NCI-H1048 (cell line): ENCODE results near the gene FRMD1.
"Not testable (repeated sequence)": the region's sequence is repeated elsewhere in the genome, so short reads cannot be mapped to it uniquely, and the experiment has no call there.

Source experiments
- DNase-seq: peaks from one replicate; lab custom pipeline; 2025; lab: John Stamatoyannopoulos, UW

FRMD1 gene

DNA sequence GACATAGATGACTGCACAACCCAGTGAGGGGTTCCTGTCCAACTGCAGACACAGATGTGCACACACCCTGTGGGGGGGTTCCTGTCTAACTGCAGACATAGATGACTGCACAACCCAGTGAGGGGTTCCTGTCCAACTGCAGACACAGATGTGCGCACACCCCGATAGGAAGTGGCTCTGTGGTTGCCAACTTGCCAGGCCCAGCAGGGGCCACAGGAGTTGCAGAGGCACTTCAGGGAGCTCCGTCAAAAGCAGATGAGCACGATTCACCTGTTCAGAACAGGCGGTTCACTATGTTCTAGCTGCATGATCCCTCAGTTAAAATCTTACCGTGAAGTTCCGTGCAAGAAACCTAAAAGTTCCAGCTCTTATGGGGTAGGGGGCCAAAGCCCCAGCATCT is 1.6 kb downstream of the FRMD1 start:
- DNase-seq, result not testable (repeated sequence)

DNA sequence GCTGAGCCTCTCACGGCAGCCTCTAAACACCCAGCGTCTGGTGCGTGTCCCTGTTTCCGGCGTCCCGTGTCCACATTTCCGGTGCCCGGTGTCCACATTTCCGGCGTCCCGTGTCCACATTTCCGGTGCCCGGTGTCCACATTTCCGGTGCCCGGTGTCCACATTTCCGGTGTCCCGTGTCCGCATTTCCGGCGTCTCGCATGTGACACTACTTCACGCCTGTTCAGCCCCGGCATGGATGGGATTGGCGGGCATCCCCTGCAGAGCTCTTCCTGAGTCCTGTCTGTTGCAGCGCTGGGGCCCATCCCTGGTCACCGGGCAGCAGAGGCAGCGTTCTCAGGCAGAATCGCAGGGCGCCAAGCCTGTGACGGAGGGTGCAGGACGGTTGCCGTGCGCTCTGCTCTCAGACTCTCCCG is 3.2 kb downstream of the FRMD1 start:
- no peak for DNase-seq

DNA sequence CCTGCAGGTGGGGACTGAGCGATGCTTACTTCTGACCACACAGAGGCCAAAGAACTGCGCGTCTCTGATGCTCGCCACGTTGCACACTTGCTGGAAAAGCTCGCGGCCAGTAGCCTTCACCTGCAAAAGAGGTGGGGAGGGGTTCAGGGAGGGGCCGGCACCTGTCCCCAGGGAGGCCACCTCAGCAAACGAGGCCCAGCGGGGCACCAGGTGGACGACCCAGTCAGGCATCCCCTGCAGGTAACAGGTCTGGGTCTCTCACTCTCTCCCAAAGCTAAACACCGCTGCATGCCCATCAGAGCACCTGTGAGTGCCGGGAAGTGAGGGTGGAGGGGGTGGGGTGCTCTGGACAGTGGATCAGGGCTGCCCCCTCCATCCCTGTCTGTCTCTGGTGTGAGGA is 3.8 kb downstream of the FRMD1 start:
- DNase-seq, result no peak

DNA sequence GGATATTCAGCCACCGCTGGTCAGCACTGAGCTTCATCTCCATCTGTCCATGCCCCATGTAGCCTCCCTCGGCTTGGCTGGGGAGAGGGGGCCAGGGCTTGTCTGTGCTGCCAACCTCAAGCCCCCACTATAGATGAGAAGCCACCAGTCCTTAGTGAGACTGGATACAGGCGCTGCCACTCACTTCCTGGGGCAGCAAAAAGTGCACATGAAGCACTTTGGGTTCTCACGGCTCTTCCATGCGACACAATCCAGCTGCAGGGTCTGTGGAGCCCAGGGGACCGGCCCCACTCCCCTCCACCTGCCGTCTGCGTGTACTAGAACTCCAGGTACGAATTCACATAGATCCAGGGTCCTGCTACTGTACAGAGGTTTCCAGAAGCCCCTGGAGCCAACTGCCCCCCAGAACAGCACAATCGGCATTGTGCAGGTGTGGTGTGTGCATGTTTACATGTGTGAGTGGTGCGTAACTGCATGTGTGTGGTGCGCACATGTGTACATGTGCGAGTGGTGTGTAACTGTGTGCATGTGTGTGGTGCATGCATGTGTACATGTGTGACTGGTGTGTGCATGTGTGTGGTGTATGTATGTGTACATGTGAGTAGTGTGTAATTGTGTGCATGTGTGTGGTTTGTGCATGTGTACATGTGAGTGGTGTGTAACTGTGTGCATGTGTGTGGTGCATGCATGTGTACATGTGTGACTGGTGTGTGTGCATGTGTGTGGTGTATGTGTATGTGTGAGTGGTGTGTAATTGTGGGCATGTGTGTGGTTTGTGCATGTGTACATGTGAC is 4.9 kb downstream of the FRMD1 start:
- DNase-seq, result no peak

DNA sequence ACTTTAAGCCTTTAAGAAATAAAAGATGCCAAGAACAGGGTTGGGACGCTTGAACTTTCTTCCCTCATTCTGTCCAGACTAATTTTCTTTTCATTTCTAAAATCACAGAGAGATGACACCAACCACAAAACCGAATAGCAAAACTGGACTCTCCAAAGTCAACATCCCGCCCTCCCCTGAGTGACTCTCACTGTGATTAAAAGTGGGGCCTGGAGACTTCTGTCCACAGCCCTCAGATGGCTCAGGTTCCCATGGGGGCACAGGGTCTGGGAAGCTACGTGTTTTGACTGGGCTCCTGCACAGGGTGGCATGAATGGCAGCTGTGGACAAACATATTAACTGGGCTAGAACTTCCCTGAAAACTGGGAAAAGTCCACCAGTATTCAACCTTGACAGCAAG is 6.3 kb downstream of the FRMD1 start:
- DNase-seq, result no peak

DNA sequence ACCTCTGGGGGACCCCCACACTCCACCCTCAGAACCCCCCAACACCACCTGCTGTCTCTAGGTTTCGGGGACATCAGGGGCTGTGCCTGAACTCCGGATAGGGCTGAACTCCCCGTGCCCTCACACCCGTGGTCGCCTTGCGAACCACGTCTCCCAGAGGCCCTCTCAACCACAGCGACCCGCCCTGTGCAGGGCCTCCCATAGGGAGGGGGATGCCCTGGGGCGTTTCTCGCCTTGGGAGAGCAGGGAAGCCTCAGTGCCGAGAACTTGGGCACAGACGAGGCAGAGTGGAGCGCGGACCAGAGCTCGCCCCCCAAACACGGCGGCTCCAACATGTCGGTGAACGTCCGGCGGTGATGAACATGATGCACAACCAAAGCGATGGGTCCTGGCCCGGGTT is 6.8 kb downstream of the FRMD1 start:
- no peak for DNase-seq

DNA sequence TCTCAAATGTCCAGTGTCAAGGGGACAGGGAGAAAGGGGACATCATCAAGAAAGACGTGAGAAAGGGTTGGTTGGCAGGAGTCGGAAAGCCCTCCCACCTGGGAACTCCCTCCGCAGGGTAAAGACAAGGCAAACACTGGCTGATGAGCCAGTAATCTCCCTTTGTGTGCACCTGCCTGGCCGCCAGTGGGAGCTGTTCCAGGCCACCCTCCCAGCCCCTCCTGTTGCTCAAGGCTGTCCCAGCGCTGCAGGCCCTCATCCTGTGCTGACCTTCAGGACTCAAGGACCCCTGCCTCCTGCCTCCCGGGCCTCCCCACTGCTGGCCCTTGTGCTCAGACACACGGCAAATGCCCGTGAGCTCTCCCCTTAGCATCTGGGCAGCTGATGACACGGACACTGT is 7.4 kb downstream of the FRMD1 start:
- no peak for DNase-seq

DNA sequence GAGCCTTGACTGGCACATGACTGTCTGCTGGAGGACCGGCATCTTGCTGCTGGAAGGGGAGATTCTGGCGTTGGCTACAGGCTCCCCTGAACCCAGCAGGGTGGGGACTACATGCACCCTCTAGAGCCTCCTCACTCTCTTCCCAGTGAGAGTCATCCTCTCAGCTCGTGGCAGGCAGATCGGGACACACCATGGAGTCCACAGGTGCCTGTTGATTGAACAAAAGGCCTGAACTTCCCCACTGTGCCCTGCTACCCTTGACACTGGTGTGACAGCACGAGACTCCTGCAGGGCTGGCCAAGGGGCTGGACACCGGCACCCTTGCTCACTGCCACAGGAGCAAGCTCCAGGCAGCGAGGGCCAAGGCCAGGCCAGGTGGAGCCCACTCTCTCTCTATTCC is 8.2 kb downstream of the FRMD1 start:
- no peak for DNase-seq

DNA sequence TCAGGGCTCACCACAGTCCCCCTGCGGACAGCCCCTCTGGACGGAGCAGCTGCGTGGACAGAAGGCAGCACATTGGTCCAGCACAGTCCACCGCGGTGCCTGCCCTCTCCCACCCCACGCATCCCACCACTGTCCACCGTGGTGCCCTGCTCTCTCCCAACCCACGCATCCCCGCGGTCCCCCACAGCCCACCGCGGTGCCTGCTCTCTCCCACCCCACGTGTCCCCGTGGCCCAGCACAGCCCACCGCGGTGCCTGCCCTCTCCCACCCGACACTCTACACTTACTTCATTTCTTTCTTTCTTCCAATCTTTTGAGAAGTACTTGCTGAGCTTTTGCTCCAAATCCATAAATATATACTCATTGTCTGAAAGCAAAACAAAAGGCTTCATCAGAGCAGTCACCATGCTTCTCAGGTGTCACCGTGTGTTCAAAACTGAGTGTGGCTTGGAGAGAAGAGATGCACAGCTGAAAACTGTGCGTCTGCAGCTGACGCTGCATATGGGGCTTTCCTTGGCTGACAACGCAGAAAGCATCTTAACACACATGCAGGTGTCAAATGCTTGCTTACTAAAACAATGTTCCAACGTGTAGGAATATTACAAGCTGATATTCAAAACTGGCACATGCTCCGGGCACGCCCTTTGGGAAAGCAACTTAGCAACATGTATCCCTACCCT is 11.8 kb downstream of the FRMD1 start:
- DNase-seq, result no peak

DNA sequence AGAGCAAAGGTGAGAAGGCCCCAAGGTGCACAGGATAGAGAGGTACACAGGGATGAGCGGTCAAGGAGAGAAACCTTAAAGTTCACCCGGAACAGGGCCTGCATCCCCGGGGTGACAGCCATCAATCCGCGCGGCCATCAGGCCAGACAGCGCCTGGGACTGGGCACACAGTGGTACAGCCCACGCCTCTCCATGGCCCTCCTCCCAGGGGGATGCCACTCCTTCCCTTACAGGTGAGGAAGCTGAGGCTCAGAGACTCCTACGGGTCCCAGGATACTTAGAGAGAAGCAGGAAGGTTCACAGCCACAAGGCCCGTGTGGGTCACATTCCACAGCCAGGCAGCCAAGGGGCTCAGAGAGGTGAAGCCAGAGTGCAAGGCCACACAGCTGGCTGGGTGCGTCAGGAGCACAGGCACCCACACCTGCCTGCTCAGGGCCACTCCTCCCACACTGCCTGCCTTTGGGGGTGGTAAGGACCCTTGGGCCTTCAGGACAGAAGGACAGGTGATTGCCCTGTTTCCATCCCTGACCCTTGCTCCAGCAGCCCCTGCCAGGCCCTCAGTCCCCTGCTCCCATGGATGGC is 14.7 kb downstream of the FRMD1 start:
- DNase-seq, result no peak

DNA sequence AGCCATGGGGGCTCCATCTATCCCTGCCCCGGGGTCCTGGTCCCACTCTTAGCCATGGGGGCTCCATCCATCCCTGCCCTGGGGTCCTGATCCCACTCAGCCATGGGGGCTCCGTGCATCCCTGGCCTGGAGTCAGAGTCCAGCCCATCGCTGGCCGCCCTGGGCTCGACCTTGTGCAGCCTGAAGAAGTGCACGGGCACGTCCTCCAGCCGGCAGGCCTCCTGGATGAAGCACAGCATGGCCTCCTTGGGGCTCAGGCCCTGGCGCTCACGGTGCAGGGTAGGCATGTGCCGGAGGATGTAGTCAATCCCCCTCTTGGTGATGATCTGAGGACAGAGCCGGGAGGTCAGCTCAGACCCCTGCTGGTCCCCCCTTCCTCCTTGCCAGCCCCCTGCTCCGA is 15.6 kb downstream of the FRMD1 start:
- DNase-seq, result no peak

DNA sequence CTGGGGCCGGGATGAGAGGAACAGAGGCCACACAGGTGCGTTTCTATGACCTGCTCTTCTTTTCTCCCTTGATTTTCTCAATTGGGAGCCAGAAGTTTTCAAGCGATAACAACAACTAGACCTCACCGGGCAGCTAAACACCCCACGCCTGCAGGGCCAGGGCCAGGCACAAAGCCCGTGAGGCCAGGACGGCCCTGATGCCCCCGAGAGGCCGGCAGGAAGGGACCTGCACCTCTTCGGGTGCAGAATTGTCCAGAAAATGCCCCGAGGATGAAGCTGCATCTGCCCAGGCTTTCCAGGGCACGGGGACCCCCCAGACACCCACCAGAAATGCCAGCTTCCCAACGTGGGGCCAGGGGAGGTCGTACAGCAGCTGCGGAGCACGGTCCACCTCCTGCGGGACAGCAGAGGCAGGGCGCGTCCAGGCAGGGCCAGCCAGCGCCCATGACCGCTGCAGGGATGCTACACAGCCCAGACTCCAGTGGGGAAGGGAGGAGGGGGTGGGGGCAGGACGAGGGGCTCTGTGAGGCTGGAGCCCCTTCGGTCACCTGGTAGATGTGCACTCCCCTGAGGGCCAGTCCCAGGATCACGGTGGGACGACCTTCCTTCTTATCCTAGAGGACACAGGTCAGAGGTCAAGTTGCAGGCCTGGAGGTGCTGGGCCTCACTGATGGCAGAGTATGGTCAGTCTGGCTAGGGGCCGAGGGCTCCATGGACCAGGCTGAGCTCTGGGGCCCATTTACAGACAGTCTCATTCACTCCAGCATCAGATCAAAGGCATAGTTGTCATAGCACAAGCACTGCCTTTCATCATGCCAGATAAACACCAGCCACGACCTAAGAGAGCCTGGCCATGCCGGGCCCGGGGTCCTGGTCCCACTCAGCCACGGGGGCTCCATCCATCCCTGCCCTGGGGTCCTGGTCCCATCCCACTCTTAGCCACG is 16.4 kb downstream of the FRMD1 start:
- no peak for DNase-seq

DNA sequence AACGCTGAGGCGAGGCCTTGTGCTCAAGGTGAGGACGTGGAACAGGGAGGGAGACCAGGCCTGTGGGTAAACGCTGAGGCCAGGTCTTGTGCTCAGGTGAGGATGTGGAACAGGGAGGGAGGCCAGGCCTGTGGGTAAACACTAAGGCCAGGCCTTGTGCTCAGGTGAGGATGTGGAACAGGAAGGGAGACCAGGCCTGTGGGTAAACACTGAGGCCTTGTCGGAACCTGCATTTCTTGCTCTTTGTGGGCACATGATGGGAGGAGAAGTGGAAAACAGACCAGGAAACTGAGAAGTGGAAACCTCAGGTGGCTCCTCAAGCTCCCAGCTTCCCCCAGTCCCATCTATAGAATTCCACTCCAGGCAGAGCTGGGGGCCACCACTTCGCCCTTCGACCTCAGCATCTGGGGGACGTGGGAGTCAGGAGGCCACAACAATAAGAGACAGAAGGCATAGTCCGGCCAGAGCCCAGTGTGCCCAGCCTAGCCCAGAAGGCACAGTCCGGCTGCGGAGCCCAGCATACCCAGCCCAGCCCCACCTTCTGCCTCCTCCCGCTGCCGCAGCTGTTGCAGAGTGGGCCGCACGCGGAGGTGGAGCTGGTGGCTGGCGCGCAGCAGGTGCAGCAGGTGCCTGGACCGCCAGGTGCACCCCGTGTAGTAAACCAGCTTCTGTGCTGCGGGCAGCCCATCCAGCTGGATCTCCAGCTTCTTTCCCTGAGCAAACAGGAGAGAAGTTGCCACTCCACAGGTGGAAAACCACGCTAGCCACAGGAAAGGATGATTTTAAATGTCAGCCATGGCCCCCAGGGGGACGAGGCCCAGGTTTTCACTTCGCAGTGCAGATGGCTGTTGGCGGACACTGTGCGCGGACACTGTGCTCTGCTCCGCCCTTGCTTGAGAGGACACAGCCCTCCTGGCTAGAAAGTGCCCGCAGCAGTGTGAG is 17.5 kb downstream of the FRMD1 start:
- no peak for DNase-seq

DNA sequence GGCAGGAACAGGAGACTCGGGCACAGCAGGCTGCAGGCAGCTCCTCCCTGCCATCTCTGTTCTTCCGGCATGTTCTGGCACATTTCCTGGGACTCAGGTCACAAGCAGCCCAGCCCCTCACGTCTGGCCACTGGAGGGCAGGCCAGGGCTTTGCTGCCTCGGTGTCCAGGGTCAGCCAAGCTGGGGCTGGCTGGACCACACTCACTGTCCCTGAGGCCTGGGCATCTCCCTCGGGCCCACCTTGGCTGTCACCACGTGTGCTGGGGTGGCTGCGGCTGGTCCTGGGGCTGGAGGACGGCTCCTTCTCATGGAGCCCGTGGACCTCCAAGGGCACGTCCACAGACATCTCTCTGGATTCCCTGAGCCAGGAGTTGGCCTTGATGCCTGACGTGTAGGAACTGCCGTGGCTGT is 18.5 kb downstream of the FRMD1 start:
- no peak for DNase-seq

DNA sequence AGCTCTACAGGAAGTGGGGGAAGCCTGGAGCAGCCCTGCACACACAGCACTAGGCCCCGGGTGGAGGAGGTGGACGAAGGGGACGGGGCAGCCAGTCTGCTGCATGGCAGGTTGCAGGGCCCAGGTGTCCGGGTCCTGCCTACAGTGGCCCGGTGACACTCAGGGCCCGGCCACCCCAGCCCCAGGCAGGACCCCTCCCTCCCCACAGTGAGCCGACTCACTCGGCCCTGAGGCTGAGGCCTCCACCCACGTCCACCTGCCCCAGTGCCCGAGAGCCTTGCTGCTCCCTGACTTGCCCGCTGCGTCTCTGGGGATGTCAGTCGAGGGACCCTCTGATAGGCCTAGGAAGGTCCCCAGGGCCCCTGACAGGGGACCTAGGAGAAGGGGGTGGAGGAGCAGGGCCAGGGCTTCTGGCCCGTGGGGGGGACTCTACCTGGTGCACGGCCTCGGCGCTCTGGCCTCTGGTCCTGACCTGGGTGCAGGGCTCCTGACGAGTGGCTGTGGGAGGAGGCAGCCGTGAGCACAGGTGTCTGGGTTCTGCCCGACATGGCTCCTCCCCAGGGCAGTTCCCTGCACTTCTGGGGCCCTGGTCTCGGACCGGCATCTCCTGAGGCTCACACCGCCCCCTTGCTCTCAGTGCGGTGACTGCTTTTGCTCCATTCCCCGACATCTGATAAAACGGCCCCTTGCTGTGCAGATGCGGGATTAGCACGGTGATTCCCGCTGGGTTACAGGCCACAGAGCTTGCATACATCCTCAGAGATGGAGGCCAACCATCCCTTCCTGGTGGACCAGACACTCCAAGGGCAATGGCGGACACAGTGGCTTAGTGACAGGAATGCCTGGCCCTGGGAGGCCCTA is 20.1 kb downstream of the FRMD1 start:
- no peak for DNase-seq

DNA sequence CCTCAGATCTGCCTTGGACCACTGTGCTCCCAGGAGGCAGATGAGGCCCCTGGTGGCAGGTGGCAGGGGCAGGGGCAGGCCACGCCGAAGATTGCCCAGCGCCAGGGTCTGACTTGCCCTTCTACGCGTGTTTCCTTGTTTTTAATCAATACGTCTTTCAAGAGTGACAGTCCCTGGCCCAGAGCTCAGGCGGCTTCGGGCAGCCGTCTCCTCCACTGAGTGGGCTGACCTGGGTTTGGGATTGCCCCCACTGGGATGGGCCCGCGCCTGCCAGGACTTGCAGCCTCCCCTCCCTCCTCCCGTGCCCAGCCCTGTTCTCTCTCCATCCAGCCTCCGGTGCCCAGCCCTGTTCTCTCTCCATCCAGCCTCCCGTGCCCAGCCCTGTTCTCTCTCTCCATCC is 21.2 kb downstream of the FRMD1 start:
- DNase-seq, result no peak

DNA sequence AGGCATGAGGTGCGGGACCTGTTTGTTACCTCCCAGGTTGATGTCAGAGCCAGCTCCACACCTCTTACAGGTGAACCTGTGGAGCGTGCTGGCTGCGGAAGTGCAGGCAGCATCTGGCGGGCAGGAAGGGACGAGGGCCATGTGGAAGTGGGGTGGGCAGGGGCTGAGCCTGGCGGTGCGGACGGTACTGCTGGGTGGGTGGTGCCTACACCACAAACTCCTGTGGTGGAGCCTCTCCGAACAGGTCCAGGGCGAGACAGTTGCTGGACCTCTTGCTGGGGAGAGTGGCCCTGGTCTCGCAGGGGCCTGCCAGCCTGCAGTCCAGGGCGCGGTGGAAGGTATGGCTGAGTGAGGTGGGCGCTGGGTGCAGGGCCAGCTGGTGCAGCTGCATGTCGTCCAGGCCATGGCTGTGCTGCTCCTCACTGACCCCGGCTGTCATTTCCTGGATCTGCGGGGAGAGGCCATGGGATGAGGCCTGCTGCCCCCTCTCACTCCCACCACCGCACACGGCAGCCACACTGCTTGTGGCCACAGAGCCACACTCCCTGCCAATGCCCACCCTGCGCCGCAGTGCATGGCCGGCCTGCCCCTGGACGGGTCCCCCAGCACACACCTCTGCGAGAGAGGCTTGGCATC is 22.0 kb downstream of the FRMD1 start:
- no peak for DNase-seq

DNA sequence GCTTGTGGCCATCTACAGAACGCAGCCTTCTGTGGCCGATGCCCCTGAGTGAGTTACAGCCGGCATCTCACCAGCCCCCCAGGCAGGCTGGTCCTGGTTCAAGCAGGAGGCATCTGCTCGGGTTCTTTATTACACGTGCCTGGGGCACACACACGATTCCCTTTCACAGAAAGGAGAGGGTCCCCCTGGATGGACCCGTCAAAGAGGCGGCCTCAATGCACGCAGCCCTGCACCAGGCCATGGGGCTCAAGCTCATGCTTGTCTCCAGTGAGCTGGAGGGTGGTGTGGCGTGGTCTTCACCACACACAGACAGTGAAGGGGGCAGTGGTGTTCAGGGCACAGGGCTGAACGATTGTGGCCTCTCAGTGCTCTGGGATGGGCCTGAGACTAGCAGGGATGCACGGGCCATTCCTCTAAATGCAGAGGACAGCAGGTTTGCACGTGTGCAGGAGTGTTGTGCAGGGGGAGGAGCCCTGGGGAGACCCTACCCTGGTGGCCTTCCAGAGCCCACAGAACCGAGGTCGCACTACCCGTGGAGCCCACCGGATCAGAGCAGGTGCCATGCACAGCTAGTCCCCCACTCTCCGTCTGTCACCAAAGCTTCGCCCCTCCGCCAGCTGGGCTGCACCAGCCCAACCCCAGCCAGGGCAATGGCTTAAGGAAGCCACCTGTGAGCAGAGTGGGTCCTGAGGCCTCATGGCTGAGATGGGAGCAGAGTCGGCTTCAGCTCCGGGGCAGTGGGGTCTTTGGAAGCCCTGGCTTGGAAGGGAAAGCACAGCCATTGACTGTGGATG is 23.1 kb downstream of the FRMD1 start:
- no peak for DNase-seq
